Bronchial epithelial cell (primary cell): ENCODE data around the gene CRYGB. TPM values are rescaled to one million over a fixed set of nuclear protein-coding genes. Genes with fewer than 3 reads are reported as not detected.

Experiments
- DNase-seq: peaks from one replicate; pipeline ENCODE4 v3.0.0-alpha.2; 2010; ENCODE audit warnings: low read depth
- FAIRE-seq: peaks from 2 replicates; lab custom pipeline; 2011; peaks lifted over from hg19 to GRCh38; lab: Jason Lieb, UNC
- H3K27me3 ChIP-seq: 2 replicates; pipeline ENCODE4 v1.5.1; 2011; ENCODE audit warnings: low read length; ENCODE audit not compliant: control insufficient read depth, insufficient read depth
- H3K36me3 ChIP-seq: 2 replicates; pipeline ENCODE4 v1.5.1; 2011; ENCODE audit warnings: low read length; ENCODE audit not compliant: control insufficient read depth, insufficient read depth
- H3K4me3 ChIP-seq: 2 replicates; pipeline ENCODE4 v1.5.1; 2011; ENCODE audit warnings: mild to moderate bottlenecking, low read depth, low read length, control low read depth
- total RNA-seq: library from RNA; depleted of rRNA; stranded (reverse); fragments of >200 nt; gene quantifications from 2 replicates; pipeline ENCODE4 v1.2.1, GENCODE V29; 2014
- TF ChIP-seq, protein P1 (sequence below): IDR thresholded peaks from 2 replicates; pipeline ENCODE4 v1.5.1; 2011; ENCODE audit warnings: mild to moderate bottlenecking, moderate library complexity, low read length, control low read depth, inconsistent platforms; ENCODE audit not compliant: insufficient read depth, severe bottlenecking

Gene CRYGB
- total RNA-seq, 1 donor from 2014 or later, result not detected

DNA sequence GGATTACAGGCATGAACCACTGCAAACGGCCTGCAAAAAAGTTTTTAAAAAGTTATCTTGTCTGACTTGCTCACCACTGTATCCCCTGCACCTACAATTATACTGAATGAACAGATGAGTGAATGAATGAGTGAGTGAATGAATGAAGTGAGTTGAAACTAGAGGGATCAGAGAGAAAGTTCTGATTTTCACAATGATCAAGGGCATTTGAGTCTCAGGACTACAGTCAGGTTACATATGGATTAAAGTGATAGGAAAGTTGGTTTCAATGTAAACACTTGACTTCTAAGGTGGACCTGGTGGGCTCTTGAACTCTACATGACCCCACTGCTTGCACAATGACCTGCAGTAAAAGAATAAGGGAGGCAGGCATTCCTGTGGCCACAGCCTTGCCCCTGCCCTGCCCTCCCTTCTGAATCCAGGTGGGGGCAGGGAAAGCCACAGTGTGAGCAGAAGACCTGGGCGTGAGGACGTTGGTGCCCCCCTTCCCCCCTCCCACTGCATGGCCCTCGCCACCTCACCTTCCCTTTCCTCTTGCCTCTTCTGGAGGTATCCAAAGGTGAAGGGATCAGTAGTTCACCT lies 33.2 kb upstream of the CRYGB start:
- no peak for DNase-seq
- Histone ChIP-seq H3K27me3 (no peaks in the 10 kb centered on the region), H3K4me3 (no peak overlapping the region), H3K36me3 (no peaks in the 10 kb centered on the region)
- TF ChIP-seq, protein P1, sequence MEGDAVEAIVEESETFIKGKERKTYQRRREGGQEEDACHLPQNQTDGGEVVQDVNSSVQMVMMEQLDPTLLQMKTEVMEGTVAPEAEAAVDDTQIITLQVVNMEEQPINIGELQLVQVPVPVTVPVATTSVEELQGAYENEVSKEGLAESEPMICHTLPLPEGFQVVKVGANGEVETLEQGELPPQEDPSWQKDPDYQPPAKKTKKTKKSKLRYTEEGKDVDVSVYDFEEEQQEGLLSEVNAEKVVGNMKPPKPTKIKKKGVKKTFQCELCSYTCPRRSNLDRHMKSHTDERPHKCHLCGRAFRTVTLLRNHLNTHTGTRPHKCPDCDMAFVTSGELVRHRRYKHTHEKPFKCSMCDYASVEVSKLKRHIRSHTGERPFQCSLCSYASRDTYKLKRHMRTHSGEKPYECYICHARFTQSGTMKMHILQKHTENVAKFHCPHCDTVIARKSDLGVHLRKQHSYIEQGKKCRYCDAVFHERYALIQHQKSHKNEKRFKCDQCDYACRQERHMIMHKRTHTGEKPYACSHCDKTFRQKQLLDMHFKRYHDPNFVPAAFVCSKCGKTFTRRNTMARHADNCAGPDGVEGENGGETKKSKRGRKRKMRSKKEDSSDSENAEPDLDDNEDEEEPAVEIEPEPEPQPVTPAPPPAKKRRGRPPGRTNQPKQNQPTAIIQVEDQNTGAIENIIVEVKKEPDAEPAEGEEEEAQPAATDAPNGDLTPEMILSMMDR, result no peak
- FAIRE-seq, result no peak

DNA sequence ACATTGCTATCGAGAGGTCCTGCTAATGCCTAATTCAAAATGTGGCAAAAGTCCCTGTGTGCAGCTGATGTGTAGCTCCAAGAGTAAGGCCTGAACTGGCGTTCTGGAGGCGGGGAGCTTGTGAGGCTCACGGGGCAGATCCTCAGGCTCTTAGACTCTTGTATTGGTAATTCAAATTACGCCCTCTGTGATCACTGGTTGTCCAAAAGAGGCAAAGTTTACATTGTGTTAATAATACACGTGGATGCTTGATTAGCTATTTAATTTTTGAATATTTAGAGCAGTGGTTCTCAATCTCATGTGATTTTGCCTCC lies 29.8 kb upstream of the CRYGB start:
- no peak overlapping the region for H3K4me3 ChIP-seq
- no peak for FAIRE-seq
- TF ChIP-seq, protein P1, result no peak
- H3K27me3 ChIP-seq, result no peaks in the 10 kb centered on the region
- H3K36me3 ChIP-seq, result no peaks in the 10 kb centered on the region
- no peak for DNase-seq

DNA sequence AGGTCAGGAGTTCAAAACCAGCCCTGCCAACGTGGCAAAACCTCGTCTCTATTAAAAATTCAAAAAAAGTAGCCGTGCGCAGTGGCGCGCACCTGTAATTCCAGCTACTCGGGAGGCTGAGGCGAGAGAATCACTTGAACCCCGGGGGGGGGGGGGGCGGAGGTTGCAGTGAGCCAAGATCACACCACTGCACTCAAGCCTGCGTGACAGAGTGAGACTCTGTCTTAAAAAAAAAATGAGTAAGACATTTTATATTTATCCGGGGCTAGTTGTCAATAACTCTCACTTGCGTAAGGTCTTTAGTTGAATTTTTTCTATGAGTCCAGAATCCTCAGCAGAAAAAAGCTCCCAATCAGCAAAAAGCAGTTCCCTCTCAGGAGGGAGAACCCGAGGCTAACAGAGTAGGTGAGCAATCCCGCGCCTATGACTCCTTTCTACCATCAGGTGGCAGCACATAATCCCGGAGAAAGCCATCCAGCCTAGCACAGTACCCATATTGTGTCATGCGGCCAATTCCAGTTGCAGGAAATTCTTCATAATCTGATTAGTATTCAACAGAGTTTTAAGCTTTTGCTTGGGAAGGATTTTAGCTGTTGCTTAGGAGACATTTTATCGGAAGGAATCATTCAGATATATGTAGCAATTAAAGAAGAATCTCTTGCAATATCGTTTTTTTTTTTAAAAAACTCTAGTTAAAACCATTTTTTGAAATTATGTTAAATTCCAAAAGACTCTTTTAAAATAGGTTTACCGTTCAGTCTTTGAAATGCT lies 29.3 kb upstream of the CRYGB start:
- peak; percentile 23 for FAIRE-seq
- Histone ChIP-seq H3K36me3 (no peaks in the 10 kb centered on the region), H3K4me3 (no peak overlapping the region), H3K27me3 (no peaks in the 10 kb centered on the region)
- peak; percentile 67 for DNase-seq
- TF ChIP-seq, protein P1, result peak; percentile 87

DNA sequence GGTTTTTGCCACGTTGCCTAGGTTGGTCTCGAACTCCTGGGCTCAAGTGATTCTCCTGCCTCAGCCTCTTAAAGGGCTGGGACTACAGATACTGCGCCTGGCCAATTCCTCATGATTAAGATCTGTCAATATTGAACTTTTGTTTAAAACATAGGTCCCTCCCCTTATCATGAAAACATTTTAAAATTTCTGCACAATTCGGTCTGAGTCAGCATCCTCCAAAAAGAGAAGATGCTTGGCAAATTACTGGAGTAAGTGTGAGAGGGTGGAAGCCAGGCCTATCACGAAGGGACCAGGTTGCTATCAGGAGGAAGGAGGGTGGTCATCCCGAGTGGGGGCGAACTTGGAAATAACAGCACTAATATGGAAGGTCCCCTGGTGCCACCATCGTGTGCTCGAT lies 28.2 kb upstream of the CRYGB start:
- H3K27me3 ChIP-seq, result no peaks in the 10 kb centered on the region
- FAIRE-seq, result no peak
- H3K36me3 ChIP-seq, result no peaks in the 10 kb centered on the region
- H3K4me3 ChIP-seq, result no peak overlapping the region
- TF ChIP-seq, protein P1, result no peak
- DNase-seq, result no peak

DNA sequence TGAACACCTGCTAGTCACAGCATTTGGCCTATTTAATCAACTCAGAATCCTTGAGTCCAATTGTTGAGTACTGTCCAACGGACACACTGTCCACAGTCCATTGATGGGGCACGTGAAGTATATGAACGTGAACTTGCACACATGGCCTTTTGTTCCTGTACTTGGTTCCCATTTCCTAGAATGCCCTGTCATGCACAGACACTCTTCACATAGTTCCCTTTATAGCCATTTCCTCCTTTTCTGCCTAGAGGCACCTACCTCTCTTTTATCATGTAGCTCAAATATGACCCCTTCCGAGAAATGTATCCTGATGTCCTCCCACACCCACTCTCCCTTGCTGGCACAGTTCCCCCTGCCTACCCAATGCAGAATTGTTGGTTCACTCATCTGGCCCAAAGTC lies 26.2 kb upstream of the CRYGB start:
- H3K27me3 ChIP-seq, result no peaks in the 10 kb centered on the region
- DNase-seq (no peak), FAIRE-seq (peak; percentile 58)
- TF ChIP-seq, protein P1, result no peak
- no peaks in the 10 kb centered on the region for H3K36me3 ChIP-seq
- no peak overlapping the region for H3K4me3 ChIP-seq
